Middle frontal gyrus (tissue), 1 donor: Measurements from ENCODE around the gene SLC66A2.

Source experiments
- DNase-seq: peaks from one replicate; pipeline ENCODE4 v3.0.0-alpha.2; 2015; ENCODE audit warnings: low spot score; ENCODE audit errors: extremely low spot score

Gene SLC66A2

GRCh38 chr18:79904357-79905147, 46.9 kb downstream of the SLC66A2 start:
- no peak for DNase-seq

GRCh38 chr18:79903787-79904356, 47.6 kb downstream of the SLC66A2 start:
- DNase-seq = no peak

- no peak for DNase-seq
Measured at GRCh38 chr18:79903071-79903635, 48.3 kb downstream of the SLC66A2 start.

GRCh38 chr18:79902640-79903039, 48.8 kb downstream of the SLC66A2 start:
- no peak for DNase-seq

- DNase-seq = no peak
Measured at GRCh38 chr18:79902075-79902474, 49.4 kb downstream of the SLC66A2 start.

- no peak for DNase-seq
Measured at GRCh38 chr18:79901665-79902064, 49.8 kb downstream of the SLC66A2 start.

GRCh38 chr18:79900610-79901570, 50.6 kb downstream of the SLC66A2 start:
- DNase-seq = no peak

GRCh38 chr18:79899609-79900445, 51.6 kb downstream of the SLC66A2 start:
- no peak for DNase-seq

- no peak for DNase-seq
Measured at GRCh38 chr18:79898952-79899608, 52.4 kb downstream of the SLC66A2 start.

- DNase-seq = no peak
Measured at GRCh38 chr18:79897940-79898625, 53.4 kb downstream of the SLC66A2 start.

GRCh38 chr18:79896738-79897137, 54.7 kb downstream of the SLC66A2 start:
- no peak for DNase-seq

- no peak for DNase-seq
Measured at GRCh38 chr18:79890674-79891073, 60.8 kb downstream of the SLC66A2 start.

- no peak for DNase-seq
Measured at GRCh38 chr18:79889569-79889968, 61.9 kb downstream of the SLC66A2 start.

- DNase-seq = no peak
Measured at GRCh38 chr18:79888016-79888415, 63.4 kb downstream of the SLC66A2 start.

GRCh38 chr18:79887181-79888000, 64.1 kb downstream of the SLC66A2 start:
- no peak for DNase-seq

- no peak for DNase-seq
Measured at GRCh38 chr18:79884963-79885728, 66.3 kb downstream of the SLC66A2 start.

GRCh38 chr18:79884294-79884962, 67.0 kb downstream of the SLC66A2 start:
- DNase-seq = no peak
